GM18499 (cell line): ENCODE measurements around the gene CDK5RAP1.

Source experiments
- ATAC-seq: cut with Tn5 transposase; IDR thresholded peaks from one replicate; pipeline ENCODE4 v1.9.1; 2021; ENCODE audit warnings: moderate number of reproducible peaks; ENCODE audit not compliant: insufficient read depth, unreplicated experiment

CDK5RAP1 gene

GRCh38 chr20:33423141-33423834 is 22.0 kb upstream of the CDK5RAP1 start:
- ATAC-seq: no peak

- no peak for ATAC-seq
Measured at GRCh38 chr20:33419140-33419974, 18.0 kb upstream of the CDK5RAP1 start.

DNA sequence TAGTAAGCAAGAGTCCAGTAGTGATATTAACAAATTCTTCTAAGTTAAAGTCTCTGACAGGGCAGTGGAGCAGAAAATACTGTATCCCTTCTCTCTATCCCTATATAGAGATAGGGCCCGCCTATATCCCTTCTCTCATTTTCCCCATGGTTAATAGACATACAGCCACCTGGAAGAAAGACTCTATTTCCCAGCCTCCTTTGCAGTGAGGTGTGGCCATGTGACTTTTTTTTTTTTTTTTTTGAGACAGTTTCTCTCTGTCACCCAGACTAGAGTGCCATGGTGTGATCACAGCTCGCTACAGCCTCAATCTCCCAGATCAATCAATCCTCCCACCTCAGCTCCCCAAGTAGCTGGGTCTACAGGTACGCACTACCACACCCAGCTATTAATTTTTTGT is 16.7 kb upstream of the CDK5RAP1 start:
- ATAC-seq: no peak

GRCh38 chr20:33415948-33416347 is 14.6 kb upstream of the CDK5RAP1 start:
- ATAC-seq: no peak

DNA sequence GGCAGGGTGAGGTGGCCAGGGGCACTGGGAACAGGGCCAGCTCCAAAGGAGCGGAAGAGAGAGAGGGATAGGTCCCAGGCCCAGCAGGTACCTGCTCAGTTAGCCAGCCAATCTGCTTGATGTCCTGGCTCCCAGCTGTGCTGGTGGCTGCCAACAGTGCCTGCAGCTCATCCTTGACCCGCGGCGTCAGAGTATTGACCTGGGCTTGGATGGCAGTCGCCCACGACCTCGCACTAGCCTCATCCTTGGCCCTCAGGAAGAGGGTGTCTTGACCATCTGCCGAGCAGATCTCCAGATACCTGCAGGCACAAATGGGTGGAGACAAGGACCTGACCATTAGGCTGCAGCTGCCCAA is 11.1 kb upstream of the CDK5RAP1 start:
- ATAC-seq: no peak

DNA sequence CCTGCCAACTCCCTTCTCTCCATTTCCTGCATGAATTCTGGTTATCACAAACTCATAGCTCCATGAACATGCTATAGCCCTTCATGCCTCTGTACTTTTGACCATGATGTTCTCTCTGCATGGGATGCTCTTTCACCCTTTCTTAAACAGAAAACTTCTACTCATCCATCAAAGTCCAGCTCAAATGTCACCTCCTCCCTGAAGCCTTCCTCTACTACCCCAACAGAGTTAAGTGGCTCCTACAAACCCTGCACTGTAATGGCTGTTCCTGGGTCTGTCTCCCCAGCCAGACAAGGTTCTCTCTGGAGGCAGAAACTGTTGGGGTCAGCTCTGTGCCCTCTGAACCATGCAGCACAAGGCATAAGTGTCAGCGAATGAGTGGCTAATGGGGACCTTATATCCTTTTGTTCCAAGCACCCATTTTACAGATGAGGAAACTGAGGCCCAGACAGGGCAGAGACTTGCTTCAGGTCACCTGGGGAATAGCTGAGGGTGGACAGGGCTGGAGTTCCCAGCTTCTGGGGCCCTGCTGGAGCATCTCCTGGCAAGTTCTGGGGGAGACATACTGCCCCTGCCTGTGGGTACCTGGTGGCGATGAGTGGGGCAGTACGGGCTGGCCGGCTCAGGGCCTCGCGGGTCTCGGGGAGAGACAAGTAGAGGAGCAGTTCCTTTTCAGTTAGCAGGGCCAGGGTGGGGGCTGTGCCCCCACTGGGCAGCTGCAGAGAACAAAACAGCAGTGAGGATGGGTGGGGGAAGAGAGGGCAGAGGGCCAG is 10.6 kb upstream of the CDK5RAP1 start:
- ATAC-seq: no peak

GRCh38 chr20:33411242-33411641 is 9.9 kb upstream of the CDK5RAP1 start:
- no peak for ATAC-seq

DNA sequence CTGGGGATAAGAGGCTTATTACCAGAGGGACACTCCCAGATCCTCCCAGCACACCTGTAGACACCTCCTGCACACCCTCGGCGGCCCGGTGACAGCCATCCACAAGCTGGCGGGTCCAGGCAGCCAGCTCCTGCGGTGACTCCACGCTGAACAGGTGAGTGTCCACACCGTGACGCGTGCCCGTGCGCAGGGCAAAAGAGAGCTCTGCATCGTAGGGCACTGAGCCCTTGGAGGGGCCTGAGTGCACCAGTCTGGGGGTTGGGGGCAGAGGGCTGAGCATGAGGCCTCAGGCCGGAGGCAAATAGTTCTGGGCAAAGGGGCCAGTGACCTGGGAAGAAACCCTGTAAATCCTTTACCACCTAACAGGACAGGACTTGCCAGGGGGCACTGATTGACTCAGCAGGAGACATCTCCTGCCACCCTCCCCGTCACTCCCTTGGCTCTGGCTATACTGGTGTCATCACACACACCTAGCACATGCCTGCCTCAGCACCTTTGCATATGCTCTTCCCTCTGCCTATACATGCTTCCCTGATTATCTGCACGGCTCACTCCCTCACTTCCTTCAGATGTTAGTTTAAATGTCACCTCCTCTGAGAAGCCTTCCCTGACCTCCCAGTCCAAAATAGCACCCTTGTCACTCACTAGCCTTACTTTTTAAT is 8.9 kb upstream of the CDK5RAP1 start:
- no peak for ATAC-seq

DNA sequence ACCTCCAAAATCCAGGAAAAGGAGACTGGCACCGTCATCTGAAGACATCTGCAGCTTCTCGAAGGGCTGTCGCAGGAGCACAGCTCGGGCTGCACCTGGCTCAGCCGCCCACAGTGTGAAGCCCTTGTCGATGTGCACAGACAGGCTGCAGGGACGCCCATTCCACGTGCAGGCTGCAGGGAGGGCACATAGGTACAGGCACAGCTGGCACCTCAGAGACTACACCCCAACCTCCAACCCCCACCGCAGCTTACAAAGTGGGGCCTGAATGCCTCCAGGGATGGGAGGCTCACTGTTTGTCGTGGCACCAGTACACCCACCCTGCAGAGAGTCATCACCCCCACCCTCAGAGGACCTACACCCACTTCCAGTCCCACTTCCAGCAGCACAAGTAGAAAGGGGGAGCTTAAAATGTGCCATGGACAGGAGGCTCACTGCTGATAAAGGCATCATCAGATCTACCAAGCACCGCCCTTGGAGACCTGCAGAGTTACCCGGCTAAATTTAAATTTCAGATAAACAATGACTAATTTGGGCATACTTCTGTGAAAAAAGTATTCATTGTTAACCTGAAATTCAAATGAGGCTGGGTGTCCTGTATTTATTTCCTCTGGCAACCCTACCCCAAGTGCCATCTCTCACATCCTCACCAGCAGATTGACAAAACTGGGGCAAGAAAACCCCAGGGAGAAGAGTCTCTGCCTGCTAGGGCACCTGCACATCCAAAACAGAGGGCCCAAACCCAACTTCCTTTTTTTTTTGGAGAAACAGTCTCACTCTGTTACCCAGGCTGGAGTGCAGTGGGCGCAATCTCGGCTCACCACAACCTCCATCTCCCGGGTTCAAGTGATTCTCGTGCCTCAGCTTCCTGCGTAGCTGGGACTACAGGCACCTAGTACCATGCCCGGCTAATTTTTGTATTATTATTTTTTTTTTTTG is 7.7 kb upstream of the CDK5RAP1 start:
- ATAC-seq: no peak

DNA sequence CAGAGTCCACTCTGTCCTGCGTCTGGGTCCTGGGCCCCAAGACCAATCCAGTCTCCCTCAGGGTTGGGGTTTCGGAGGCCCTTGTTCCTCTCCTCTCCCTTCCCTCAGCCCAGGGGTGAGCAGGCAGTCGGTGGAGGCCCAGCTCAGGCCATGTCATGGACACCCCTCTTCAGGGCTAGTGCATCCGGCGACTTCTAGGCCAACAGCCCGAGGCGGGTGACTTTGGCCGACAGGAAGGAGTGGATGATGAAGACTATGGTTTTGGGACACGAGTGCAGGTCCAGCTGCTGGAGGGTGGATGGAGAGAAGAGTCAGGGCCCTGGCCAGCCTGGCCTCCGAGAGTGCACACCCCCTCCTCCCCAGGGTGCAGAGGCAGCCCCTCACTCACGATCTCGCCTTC is 7.0 kb upstream of the CDK5RAP1 start:
- ATAC-seq: no peak

DNA sequence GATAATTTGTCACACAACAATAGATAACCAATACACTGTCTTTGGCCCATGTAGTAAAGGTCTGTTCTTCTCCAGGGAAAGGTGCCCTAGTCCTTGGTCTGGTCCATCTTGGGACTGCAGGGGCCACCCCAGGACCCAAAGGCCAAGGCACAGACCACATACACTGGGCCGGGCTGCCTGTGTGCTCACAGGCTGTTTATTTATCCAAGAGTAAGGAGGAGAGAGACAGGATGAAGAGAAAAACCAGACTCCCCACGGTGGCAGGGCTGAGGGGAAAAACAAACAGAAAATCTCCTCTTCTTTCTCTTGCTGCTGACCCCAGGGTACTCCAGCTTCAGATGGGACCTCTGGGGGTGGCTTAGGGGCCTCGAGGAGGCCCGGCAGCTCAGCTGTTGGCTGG is 6.5 kb upstream of the CDK5RAP1 start:
- no peak for ATAC-seq

- ATAC-seq: no peak
Measured at GRCh38 chr20:33407251-33407650, 5.9 kb upstream of the CDK5RAP1 start.

GRCh38 chr20:33404281-33404680 is 3.0 kb upstream of the CDK5RAP1 start:
- no peak for ATAC-seq

GRCh38 chr20:33401921-33402369 is 626 bp upstream of the CDK5RAP1 start:
- ATAC-seq: no peak

- ATAC-seq: no peak
Measured at GRCh38 chr20:33400812-33401183, 521 bp downstream of the CDK5RAP1 start.

DNA sequence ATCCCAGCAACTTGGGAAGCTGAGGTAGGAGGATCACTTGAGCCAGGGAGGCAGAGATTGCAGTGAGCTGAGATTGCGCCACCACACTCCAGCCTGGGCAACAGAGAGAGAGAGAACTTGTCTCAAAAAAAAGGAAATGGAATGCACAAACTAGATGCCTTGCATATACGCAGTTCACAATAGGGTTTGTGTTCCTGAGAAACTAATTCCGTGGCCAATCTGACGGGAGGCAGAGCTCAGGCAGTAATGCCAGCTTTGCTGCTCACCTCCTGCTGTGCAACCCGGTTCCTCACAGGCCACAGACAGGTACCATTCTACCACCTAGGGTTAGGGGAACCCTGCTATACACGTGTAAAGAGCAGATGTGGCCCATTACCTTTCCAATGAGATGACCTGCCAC is 1.4 kb downstream of the CDK5RAP1 start:
- no peak for ATAC-seq

- ATAC-seq: no peak
Measured at GRCh38 chr20:33394718-33395117, 6.6 kb downstream of the CDK5RAP1 start.

DNA sequence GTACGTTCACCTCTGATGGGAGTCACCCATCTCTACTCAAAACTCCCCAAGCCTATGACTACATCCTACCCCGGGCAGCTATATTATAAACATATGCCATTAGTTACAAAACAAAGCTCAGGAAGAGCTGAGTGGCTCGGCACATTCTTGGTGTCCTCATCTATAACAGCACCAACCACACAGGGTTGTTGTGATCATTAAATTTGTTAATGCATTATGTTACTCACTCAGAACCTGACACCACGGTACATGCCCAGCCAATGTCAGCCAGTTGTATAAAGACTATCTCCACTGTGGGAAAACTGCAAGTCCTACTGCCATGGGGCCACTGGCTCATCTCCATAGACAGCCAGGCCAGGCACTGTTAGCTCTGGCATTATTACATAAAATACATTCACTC is 7.7 kb downstream of the CDK5RAP1 start:
- ATAC-seq: no peak

- no peak for ATAC-seq
Measured at GRCh38 chr20:33391722-33392415, 9.4 kb downstream of the CDK5RAP1 start.
